HG03103 (cell line): ENCODE data around the gene ELAC1.
"Not testable (repeated sequence)": the region's sequence is repeated elsewhere in the genome, so short reads cannot be mapped to it uniquely, and the experiment has no call there.

Experiments
- ATAC-seq: cut with Tn5 transposase; IDR thresholded peaks from one replicate; pipeline ENCODE4 v1.9.1; 2021; ENCODE audit warnings: low read depth; ENCODE audit not compliant: unreplicated experiment

ELAC1 gene

DNA sequence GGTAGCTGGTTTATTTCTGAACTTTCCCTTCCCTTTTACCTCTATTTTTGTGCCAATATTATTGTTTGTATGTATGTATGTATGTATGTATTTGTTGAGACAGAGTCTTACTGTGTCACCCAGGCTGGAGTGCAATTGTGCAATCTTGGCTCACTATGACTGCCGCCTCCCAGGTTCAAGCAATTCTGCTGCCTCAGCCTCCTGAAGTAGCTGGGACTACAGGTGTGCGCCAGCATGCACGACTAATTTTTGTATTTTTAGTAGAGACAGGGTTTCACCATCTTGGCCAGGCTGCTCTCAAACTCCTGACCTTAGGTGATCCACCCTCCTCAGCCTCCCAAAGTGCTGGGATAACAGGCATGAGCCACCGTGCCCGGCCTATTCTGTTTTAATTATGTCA lies 4.6 kb downstream of the ELAC1 start:
- ATAC-seq = not testable (repeated sequence)

DNA sequence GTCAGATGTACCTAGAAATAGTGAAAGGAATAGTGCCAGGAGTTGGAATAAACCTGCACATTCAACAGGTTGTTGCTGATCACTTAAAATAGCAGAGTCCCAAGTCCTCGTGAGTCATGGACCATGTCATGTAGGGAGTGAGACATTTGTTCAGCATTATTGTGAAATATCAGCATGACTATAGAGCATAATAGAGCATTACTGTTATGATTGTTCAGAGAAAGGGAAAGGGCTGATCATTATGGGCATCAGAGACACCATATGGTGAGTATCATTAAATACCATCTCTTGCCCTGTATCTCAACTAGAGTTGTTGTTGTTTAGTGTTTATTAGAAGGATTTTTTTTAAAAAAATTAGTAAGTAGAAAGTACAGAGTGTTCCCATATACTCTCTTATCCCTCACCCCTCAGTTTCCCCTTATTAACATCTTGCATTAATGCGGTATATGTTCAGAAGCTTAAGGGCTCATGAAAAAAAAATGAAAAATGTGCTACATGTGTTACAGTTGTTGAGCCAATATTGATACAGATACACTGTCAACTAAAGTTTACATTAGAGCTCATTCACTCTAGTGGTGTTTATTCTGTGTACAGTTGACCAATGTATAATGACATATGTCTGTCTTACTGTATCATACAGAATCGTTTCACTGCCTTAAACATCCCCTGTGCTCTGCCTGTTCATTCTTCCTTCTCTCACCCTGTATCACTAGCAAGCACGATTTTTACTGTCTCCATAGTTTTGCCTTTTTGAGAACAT lies 5.7 kb downstream of the ELAC1 start:
- no peak for ATAC-seq

DNA sequence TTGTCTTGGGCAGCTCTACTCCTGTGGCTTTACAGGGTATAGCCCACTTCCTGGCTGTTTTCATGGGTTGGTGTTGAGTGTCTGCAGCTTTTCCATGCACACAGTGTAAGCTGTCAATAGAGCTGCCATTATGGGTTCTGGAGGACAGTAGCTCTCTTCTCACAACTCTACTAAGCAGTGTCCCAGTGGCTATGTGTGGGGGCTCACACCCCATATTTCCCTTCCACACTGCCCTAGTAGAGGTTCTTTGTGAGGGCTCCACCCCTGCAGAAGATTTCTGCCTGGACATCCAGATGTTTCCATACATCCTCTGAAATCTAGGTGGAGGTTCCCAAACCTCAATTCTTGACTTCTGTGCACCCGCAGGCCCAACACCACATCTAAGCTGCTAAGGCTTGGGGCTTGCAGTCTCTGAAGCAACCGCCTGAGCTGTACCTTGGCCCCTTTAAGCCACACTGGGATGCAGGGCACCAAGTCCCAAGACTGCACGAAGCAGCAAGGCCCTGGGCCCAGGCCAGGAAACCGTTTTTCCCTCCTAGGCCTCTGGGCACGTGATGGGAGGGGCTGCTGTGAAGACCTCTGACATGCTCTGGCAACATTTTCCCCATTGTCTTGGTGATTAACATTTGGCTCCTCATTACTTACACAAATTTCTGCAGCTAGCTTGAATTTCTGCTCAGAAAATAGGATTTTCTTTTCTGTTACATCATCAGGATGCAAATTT lies 9.4 kb downstream of the ELAC1 start:
- no peak for ATAC-seq

DNA sequence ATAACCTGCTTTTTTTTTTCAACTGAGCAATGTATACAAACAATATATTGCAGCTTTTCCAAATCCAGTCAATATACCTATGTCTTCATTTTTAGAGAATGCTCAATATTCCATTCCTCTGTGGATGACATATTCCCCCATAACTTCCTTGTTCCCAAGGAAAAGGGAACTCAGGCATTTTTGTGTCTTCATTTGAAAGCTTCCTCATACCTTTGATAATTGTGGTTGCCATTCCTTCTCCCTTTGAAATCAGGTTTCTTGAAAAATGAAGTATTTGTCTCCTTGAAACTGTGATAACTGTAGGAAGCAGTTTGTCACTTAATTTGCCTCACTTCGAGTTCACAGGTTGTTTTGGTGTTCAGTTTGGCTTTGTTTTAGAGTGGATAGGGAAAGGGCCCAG lies 13.5 kb downstream of the ELAC1 start:
- no peak for ATAC-seq

DNA sequence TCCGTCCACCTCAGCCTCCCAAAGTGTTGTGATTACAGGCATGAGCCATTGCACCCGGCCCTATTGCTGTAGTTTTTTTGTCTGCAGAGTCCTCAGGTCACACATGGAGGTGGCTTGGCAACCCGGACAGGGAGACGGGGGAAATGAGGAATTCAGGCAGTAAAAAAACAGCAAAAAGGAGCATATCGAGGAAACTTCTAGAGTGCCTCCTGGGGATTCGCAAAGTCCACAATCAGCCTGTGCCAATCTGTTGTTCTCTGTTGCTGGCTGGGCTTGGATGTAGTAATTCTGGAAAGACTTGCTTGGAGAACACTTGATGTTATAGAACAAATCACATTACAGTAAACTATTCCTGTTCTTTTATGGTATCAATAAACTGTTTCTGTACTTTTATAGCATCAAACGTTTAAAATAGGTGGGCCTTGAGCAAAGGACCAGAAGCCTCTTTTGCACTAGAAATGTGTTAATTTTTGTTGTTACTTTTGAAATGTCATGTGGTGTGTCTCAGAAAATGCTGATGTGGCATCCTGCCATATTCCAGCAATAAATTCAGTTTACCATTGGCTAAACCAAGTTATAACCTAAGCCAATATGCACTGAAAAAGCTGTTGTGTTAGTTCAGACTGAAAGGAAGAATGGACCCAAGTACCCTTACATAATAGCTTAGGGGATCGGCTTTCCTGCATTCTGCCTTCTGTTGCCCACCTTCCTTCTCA lies 14.4 kb downstream of the ELAC1 start:
- no peak for ATAC-seq

DNA sequence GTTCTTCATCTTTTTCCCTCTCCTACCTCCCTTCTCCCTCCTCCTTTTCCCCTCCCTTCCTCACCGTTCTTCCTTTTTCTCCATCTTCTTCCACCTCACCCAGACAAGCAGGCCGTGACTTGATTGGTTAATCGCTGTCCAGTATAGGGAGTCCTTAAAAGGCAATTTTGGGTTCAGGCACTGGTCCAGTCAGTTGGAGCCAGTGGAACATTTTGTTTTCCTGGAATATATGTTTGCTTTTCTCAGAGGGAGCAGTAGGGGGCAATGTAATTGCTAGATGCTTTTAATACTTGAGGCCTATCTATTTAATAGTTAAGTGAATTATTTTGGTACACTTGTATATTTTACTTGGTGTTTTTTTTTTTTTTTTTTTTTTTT lies 15.0 kb downstream of the ELAC1 start:
- ATAC-seq = no peak

DNA sequence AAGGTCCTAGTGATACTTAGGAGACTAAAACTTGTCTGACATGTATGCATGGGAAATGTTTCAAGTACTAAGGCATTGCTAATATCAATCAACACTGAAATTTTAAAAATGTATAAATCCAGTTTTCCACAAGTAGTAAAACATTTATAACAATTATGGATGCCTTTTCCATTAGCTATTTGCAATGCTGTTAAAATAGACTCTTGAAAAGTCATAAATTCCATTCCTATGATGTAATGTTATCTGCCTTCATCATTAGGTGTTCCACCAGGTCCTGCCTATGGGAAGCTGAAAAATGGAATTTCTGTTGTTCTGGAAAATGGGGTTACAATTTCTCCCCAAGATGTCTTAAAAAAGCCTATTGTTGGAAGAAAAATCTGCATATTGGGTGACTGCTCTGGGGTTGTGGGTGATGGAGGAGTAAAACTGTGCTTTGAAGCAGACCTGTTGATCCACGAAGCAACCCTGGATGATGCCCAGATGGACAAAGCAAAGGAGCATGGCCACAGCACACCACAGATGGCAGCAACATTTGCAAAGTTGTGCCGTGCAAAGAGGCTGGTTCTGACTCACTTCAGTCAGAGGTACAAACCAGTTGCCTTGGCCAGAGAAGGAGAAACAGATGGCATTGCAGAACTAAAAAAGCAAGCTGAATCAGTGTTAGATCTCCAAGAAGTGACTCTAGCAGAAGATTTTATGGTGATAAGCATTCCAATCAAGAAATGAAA lies 18.7 kb downstream of the ELAC1 start:
- no peak for ATAC-seq

DNA sequence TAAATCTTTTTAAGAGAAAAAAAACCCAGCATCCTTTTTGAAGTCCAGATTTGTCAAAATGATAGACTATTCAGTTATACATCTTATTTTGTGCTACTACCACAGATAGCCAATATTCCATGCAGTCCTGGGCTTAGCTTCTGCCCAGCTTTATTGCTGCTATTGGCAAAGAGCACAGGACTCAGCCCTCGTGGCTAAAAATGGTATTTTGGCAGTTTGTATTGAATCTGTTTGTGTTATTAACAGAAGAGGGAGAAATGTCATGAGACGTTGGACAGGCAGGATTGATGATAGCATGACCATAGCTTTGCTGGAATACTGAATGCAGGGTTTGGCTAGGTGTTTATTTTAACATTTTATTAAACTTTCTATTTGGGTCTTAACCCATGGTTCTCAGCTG lies 19.4 kb downstream of the ELAC1 start:
- no peak for ATAC-seq

DNA sequence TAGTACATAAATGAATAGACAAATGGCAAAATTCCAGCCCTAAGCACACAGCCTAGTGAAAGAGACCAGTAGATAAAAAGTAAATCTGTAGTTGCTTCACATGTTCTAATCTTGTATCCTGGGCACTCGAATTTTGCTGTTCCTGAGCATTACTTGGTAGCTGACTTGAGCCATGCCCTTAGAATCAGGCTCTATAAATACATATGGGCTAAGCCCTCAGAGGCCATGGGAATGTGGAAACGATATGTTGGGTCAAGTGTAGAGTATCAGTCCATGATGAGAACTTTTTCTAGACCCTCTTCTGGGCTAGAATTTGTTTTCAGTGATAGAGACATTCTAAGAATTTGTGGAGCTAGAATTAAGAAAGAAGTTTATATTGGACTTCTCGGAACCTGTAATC lies 21.9 kb downstream of the ELAC1 start:
- ATAC-seq = no peak

DNA sequence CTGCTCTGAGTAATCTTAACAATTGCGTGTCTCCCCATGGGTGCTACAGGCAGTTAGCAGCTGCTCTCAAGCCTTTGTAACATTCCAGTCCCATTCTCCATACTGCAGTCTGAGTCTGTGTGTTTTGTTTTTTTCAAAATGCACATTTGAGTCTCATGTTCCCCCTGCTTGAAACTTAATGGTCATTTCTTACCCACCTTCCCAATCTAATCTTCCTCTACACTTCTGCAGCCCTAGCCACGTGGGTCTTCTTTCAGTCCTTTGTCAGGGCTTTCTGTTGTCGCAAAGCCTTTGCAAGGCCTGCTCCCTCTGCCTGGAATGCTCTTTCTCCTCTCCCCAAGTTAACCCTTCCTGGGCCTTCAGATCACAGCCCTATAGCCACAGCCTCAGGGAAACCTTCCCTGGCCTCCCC lies 24.5 kb downstream of the ELAC1 start:
- no peak for ATAC-seq

DNA sequence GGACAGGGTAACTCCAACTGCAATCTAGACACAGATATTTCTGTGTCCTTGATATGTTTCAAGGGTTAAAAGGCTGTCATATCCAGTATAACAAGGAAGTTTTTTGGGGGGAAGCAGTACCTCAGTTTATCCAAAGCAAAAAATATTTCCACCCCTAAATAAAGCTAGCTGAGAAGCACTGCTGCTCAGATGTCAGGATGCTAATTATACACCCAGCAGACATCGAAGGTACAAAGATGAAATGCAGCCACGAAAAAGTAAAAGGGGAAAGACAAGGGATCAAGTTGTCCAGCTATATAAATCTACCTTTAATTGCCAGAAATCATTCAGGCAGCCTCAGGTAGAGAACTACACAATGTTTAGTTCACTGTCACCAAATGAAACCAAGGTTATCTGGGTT lies 26.2 kb downstream of the ELAC1 start:
- ATAC-seq = no peak

DNA sequence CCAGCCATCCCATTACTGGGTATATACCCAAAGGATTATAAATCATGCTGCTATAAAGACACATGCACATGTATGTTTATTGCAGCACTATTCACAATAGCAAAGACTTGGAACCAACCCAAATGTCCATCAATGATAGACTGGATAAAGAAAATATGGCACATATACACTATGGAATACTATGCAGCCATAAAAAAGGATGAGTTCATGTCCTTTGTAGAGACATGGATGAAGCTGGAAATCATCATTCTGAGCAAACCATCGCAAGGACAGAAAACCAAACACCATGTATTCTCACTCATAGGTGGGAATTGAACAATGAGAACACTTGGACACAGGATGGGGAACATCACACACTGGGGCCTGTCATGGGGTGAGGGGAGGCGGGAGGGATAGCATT lies 35.3 kb downstream of the ELAC1 start:
- ATAC-seq = not testable (repeated sequence)

DNA sequence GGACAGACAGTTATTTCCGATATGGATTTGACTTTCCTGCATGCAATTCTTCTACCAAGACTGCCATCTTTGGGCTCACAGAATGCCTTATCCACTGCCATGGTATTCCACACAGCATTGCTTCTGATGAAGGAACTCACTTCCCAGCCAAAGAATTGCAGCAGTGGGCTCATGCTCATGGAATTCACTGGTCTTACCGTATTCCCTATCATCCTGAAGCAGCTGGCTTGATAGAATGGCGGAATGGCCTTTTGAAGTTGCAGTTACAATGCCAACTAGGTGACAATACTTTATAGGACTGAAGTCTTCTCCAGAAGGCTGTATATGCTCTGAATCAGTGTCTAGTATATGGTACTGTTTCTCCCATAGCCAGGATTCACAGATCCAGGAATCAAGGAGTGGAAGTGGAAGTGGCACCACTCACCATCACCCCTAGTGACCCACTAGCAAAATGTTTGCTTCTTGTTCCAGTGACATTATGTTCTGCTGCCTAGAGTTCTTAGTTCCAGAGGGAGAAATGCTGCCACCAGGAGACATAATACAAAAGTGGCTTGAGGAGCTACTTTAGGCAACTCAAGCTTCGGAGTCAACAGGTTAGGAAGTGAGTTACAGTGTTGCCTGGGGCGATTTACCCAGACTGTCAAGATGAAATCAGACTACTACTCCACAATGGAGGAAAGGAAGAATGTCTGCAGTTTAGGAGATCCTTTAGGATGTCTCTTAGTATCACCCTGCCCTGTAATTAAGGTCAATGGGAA lies 38.4 kb downstream of the ELAC1 start:
- no peak for ATAC-seq

DNA sequence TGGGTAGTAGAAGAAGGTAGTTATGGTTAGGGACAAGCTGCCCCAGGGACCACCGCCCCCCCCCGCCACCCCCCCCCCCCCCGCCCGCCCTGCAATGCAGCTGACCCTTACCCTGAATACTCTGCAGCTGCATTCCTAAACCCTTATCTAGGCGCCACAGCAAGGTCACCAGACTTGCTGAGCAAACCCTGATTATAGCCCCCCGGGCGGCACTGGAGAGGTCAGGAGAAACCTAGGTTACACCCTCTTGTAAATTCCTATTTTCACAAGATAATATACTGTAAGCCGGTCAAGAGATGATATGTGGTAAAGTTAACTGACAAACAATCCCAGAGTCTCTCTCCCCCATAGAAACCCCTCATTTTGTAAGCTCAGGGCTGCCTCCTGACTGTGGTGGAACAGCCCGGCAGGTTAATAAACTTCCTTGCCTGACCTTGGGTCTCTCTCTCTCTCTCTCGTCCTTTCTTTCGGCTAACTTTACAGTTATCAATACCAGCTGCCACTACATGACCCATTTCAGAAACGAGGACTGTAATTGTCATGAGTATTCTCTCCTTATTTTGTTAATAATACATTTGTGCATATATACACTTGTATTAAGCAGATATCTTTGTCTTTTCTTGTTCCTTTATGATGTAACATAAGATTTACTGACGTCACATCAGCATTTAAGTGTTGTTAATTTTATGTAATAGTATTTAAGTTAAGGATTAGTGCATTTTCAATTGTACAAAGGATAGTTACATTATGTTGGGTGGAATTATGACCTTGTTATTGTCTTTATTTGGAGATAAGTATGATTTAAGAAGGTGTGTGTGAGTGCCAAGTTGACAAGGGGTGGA lies 39.3 kb downstream of the ELAC1 start:
- ATAC-seq = no peak

DNA sequence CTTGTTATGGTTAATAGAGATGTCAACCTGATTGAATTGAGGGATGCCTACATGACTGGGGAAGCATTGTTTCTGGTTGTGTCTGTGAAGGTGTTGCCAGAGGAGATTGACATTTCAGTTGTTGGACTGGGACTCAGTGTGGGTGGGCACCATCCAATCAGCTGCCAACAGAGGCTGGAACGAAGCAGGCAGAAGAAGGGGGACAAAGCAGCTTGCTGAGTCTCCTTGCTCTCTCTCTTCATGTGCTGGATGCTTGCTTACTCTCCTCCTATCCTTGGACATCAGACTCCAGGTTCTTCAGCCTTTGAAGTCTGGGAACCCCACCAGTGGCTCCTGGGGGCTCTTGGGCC lies 39.9 kb downstream of the ELAC1 start:
- ATAC-seq = no peak

DNA sequence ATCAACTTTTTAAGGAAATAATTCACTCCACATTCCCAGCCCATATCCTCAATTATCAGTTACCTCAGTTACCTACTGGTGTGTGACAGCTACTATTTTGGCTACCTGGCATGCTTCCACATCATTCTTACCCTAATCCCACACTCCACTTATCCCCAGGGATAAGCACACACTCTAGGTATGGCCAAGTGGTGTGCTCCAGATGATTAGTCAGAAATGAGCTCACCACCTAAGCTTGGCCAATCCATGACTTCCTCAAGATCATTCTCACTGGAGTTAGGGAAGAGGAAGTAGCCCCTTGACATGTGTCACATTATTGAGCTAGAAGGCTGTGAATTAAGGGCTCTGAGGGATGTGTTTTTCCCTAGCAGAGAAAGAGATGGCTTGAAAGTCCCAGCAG lies 41.2 kb downstream of the ELAC1 start:
- no peak for ATAC-seq

DNA sequence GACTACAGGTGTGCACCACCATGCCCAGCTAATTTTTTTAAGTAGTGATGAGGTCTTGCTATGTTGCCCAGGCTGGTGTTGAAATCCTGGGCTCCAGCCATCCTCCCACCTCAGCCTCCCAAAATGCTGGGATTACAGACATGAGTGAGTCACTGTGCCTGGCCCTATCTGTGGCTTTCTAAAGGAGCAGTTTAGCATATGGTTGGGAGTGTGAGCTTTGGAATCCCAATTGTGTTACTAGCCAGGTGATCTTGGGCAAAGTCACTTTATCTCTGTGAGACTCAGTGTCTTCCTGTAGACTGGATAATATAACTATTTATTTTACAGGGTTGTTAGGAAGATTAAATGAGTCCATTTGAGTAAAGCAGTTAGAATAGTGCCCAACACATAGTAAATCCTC lies 42.4 kb downstream of the ELAC1 start:
- no peak for ATAC-seq

DNA sequence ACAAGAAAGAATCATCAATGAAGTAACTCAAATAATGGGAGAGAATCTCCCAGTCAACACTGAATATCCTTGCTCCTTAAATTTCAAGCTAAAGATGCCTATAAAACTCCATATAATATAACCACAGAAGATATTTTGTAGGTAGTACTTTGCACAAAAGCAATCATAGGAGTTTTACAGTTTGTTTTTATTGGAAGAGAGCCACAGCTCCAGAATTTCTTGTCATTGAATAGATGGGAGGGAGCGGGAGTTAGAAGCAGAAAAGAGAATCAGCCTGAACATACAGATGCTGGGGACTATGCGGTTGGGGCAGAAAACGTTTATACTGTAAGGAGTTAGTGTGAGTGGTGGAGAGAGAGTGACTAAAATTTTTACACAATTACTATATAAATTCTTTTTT lies 43.9 kb downstream of the ELAC1 start:
- ATAC-seq = no peak

DNA sequence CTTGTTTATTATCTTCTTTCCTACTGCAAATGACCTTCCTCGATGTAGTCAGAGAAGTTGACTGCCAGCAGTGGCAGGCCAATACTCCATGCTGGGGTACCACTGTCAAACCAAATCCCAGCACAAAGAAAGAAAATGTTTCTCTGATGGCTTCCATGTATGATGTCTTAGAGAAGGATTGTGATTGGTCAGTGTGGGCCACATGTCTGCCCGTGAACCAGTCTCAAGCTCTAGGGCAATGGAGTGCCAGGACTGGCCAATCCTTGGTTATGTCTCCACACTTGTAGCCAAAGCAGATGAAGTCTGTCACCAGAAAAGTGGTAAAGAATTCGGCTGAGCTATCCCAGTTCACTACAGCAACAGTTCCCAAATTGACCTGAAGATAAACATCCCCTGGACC lies 44.6 kb downstream of the ELAC1 start:
- ATAC-seq = no peak

DNA sequence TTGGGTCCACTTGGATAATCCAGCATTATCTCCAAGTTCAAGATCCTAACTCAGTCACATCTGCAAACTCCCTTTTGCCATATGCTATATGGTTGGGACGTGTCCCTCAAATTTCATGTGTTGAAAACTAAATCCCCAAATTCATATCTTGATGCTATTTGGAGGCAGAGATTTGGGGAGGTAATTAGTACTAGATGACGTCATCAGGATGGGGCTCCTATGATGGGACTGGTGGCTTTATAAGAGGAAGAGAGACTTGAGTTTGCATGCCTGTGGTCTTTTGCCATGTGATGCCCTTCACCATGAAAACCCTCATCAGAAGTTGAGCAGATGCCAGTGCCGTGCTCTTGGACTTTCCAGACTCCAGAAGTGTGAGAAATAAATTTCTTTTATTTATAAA lies 45.4 kb downstream of the ELAC1 start:
- no peak for ATAC-seq
